Caco-2 (cell line): ENCODE measurements around the gene SMIM35. TPM values are rescaled to one million over a fixed set of nuclear protein-coding genes. Genes with fewer than 3 reads are reported as not detected.

ENCODE experiments used
- BruUV-seq: library from RNA; stranded (reverse); fragments of 400-500 nt; replicated peaks from 2 replicates; lab custom pipeline; 2021; lab: Mats Ljungman, UMichigan
- CTCF ChIA-PET: fragments of 300-600 bp; sonication (Branson Sonifier 250); formaldehyde crosslinking; loops from one replicate; lab custom pipeline; 2022; ENCODE audit warnings: antibody characterized with exemption; lab: Charles Lee
- POLR2A ChIA-PET: fragments of 300-600 bp; sonication (Branson Sonifier 250); formaldehyde crosslinking; loops from one replicate; lab custom pipeline; 2022; ENCODE audit warnings: antibody characterized with exemption; lab: Charles Lee
- DNase-seq, 2 experiments: peaks; one replicate each; pipeline versions ENCODE4 v3.0.0 to v3.0.0-alpha.2; 2020 to 2022
- H3K27me3 ChIP-seq: replicated peaks from 2 replicates; pipeline ENCODE4 v1.6.0; 2011; ENCODE audit warnings: low read length; ENCODE audit not compliant: control insufficient read depth, insufficient read depth
- H3K36me3 ChIP-seq: 2 replicates; pipeline ENCODE4 v1.5.1; 2011; ENCODE audit warnings: low read length; ENCODE audit not compliant: control insufficient read depth, insufficient read depth
- H3K4me1 ChIP-seq: fragments of 250-450 bp; sonication (Bioruptor Pico); 2 replicates; pipeline ENCODE4 v1.5.1; 2020; ENCODE audit warnings: mild to moderate bottlenecking
- H3K4me3 ChIP-seq: 2 replicates; pipeline ENCODE4 v1.5.1; 2011; ENCODE audit warnings: low read depth, mild to moderate bottlenecking, control low read depth, low read length
- H3K9me3 ChIP-seq: fragments of 250-450 bp; sonication (Bioruptor Pico); 2 replicates; pipeline ENCODE4 v1.5.1; 2020; ENCODE audit warnings: mild to moderate bottlenecking, moderate library complexity
- H3K27ac Mint-ChIP-seq: one replicate; pipeline ENCODE4 v1.8.0; 2022; ENCODE audit warnings: mixed read lengths; ENCODE audit not compliant: unreplicated experiment
- H3K27me3 Mint-ChIP-seq: one replicate; pipeline ENCODE4 v1.8.0; 2022; ENCODE audit warnings: mixed read lengths; ENCODE audit not compliant: insufficient read depth, unreplicated experiment
- H3K36me3 Mint-ChIP-seq: one replicate; pipeline ENCODE4 v1.8.0; 2022; ENCODE audit warnings: mild to moderate bottlenecking, mixed read lengths; ENCODE audit not compliant: insufficient read depth, unreplicated experiment
- H3K4me1 Mint-ChIP-seq: one replicate; pipeline ENCODE4 v1.8.0; 2022; ENCODE audit warnings: low read depth, mixed read lengths; ENCODE audit not compliant: unreplicated experiment
- H3K4me3 Mint-ChIP-seq: one replicate; pipeline ENCODE4 v1.8.0; 2022; ENCODE audit warnings: mild to moderate bottlenecking, moderate library complexity, mixed read lengths; ENCODE audit not compliant: unreplicated experiment
- H3K9me3 Mint-ChIP-seq: one replicate; pipeline ENCODE4 v1.8.0; 2022; ENCODE audit warnings: mixed read lengths; ENCODE audit not compliant: unreplicated experiment
- intact Hi-C: fragments of 100-400 bp; cut with micrococcal nuclease; formaldehyde crosslinking; loops from one replicate; pipeline ENCODE4 v1.10.0; 2022; ENCODE audit not compliant: unreplicated experiment
- total RNA-seq: library from RNA; stranded (reverse); gene quantifications from 2 replicates; pipeline ENCODE4 v1.2.3, GENCODE V29; 2022
- TF ChIP-seq, protein P1 (sequence below), 2 experiments: fragments of 200-600 bp in 1 of 2; IDR thresholded peaks; 1 replicate in 1 of 2; 2 replicates in 1 of 2; pipeline versions ENCODE4 v1.5.1 to v1.8.0; 2011 to 2022; ENCODE audit warnings: antibody characterized with exemption in 1 of 2, control low read depth in 1 of 2, inconsistent platforms in 1 of 2, low read depth in 1 of 2, low read length in 1 of 2, mild to moderate bottlenecking in 1 of 2, moderate library complexity in 1 of 2; ENCODE audit not compliant: insufficient read depth in 1 of 2, severe bottlenecking in 1 of 2, unreplicated experiment in 1 of 2

The SMIM35 gene
- total RNA-seq, 1 experiment from 2014 or later: not detected

DNA sequence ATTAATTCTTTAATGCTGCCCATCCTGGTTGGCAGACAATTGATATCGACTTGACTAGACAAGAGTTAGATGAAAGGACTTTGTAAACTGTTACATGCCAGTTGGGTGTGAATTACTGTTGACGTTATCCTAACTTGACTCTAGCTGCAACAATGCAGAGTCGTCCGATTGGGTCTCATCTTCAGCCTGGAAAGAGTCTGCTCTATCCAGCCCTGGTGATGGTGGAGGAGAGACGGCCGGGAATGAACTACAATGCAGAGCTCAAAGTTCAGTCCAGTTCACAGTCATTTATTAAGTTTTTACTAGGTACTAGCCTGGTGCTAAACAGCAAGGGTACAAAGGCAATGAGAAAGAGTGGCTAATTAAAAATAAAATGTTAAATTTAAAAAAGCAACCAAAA, 4.9 kb upstream of the SMIM35 start:
- Histone ChIP-seq H3K4me1 (peaks cover 59% of the 10 kb centered on the region), H3K27me3 (no peaks in the 10 kb centered on the region), H3K9me3 (peaks cover 16% of the 10 kb centered on the region; the same call in 1 of the 2 replicates), H3K4me3 (no peak overlapping the region), H3K36me3 (0 out of 2 replicates have a peak, but pooled peaks cover 2% of the 10 kb centered on the region)
- ChIA-PET POLR2A (interaction anchor here (0.5 kb wide), 1 partner anchor 48 kb away, joined by 3 read pairs; no protein-coding TSS in a partner anchor), CTCF (no interaction called here)
- TF ChIP-seq, protein P1, sequence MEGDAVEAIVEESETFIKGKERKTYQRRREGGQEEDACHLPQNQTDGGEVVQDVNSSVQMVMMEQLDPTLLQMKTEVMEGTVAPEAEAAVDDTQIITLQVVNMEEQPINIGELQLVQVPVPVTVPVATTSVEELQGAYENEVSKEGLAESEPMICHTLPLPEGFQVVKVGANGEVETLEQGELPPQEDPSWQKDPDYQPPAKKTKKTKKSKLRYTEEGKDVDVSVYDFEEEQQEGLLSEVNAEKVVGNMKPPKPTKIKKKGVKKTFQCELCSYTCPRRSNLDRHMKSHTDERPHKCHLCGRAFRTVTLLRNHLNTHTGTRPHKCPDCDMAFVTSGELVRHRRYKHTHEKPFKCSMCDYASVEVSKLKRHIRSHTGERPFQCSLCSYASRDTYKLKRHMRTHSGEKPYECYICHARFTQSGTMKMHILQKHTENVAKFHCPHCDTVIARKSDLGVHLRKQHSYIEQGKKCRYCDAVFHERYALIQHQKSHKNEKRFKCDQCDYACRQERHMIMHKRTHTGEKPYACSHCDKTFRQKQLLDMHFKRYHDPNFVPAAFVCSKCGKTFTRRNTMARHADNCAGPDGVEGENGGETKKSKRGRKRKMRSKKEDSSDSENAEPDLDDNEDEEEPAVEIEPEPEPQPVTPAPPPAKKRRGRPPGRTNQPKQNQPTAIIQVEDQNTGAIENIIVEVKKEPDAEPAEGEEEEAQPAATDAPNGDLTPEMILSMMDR (IDR thresholded peaks at IDR 0.05; ENCODE audit: insufficient read depth in 1 of 2, low read depth in 1 of 2, low read length in 1 of 2, severe bottlenecking in 1 of 2, unreplicated experiment in 1 of 2): no peak
- Mint-ChIP-seq H3K9me3 (peaks cover 12% of the 10 kb centered on the region), H3K27me3 (no peaks in the 10 kb centered on the region), H3K4me1 (peaks cover 42% of the 10 kb centered on the region), H3K36me3 (peaks cover 14% of the 10 kb centered on the region), H3K4me3 (no peak overlapping the region), H3K27ac (peak overlapping the region; percentile 7)
- intact Hi-C loops: no loop called here
- DNase-seq: no peak
- BruUV-seq: no TSS peak

DNA sequence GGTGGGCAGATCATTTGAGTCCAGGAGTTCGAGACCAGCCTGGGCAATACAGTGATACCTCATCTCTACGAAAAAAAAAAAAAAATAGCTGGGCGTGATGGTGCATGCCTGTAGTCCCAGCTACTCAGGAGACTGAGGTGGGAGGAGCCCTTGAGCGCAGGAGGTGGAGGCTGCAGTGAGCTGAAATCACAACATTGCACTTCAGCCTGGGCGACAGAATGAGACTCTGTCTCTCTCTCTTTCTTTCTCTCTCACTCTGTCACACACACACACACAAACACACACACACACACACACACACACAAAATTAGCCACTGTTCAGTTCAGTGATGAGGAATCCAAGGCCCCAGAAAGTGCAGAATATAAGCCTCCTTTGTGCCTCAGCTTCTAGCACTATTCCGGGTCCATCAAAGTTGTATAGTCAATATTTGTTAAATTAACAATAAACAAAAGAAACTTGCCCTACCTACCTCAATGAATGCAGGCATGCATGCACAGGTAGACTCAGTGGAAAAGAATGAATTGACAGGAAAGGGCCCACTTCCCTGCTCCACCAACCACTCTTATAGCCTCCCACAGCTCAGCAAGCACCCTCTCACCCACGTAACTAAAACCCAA, 3.9 kb upstream of the SMIM35 start:
- H3K36me3 Mint-ChIP-seq: peaks cover 14% of the 10 kb centered on the region
- no TSS peak for BruUV-seq
- Histone ChIP-seq H3K9me3 (peaks cover 22% of the 10 kb centered on the region), H3K4me1 (peaks cover 49% of the 10 kb centered on the region), H3K4me3 (no peak overlapping the region), H3K36me3 (peaks cover 8% of the 10 kb centered on the region), H3K27me3 (no peaks in the 10 kb centered on the region)
- TF ChIP-seq, protein P1 (IDR thresholded peaks at IDR 0.05; ENCODE audit: insufficient read depth in 1 of 2, low read depth in 1 of 2, low read length in 1 of 2, severe bottlenecking in 1 of 2, unreplicated experiment in 1 of 2): no peak
- intact Hi-C loops: no loop called here
- ChIA-PET CTCF (interaction anchor here (0.6 to 0.8 kb wide), 2 partner anchors 144 to 480 kb away, joined by 3 to 4 read pairs; no protein-coding TSS in a partner anchor), POLR2A (interaction anchor here (0.6 kb wide), 1 partner anchor 11 kb away, joined by 4 read pairs; no protein-coding TSS in a partner anchor)
- no peaks in the 10 kb centered on the region for H3K27me3 Mint-ChIP-seq
- peaks cover 12% of the 10 kb centered on the region for H3K9me3 Mint-ChIP-seq
- peaks cover 32% of the 10 kb centered on the region for H3K4me1 Mint-ChIP-seq
- H3K4me3 Mint-ChIP-seq: no peak overlapping the region
- H3K27ac Mint-ChIP-seq: no peak overlapping the region
- no peak for DNase-seq

GRCh38 chr11:118088531-118088930, 1.8 kb upstream of the SMIM35 start:
- BruUV-seq: no TSS peak
- H3K9me3 Mint-ChIP-seq: peaks cover 12% of the 10 kb centered on the region
- H3K36me3 ChIP-seq: peaks cover 8% of the 10 kb centered on the region
- H3K9me3 ChIP-seq: peaks cover 29% of the 10 kb centered on the region
- no peak overlapping the region for H3K4me3 Mint-ChIP-seq
- intact Hi-C loops: no loop called here
- H3K27me3 Mint-ChIP-seq: no peaks in the 10 kb centered on the region
- peaks cover 39% of the 10 kb centered on the region for H3K4me1 ChIP-seq
- no peak overlapping the region for H3K4me3 ChIP-seq
- H3K4me1 Mint-ChIP-seq: peaks cover 38% of the 10 kb centered on the region
- TF ChIP-seq, protein P1 (IDR thresholded peaks at IDR 0.05; ENCODE audit: insufficient read depth in 1 of 2, low read depth in 1 of 2, low read length in 1 of 2, severe bottlenecking in 1 of 2, unreplicated experiment in 1 of 2): no peak
- no peak for DNase-seq
- ChIA-PET POLR2A (interaction anchor here (0.6 kb wide), 1 partner anchor 14 kb away, joined by 3 read pairs; no protein-coding TSS in a partner anchor), CTCF (interaction anchor here (0.6 kb wide), 1 partner anchor 51 kb away, joined by 3 read pairs; no protein-coding TSS in a partner anchor)
- H3K27ac Mint-ChIP-seq: peak overlapping the region; percentile 9
- peaks cover 30% of the 10 kb centered on the region for H3K36me3 Mint-ChIP-seq
- no peaks in the 10 kb centered on the region for H3K27me3 ChIP-seq
